K562 (cell line): ENCODE measurements around the gene SEZ6L. TPM values are rescaled to one million over a fixed set of nuclear protein-coding genes. Genes with fewer than 3 reads are reported as not detected.

Source experiments
- ATAC-seq: fragments of 200-7000 bp; cut with Tn5 transposase; 3 replicates; pipeline ENCODE4 v1.9.1; 2020; ENCODE audit warnings: moderate library complexity
- BruUV-seq: library from RNA; stranded (reverse); fragments of 400-500 nt; replicated peaks from 2 replicates; lab custom pipeline; 2021; lab: Mats Ljungman, UMichigan
- CTCF ChIA-PET: fragments of 300-600 bp; formaldehyde crosslinking; extraction: SDS; loops from one replicate; lab custom pipeline; 2021; ENCODE audit warnings: low intra/inter-chr PET ratio; lab: Yijun Ruan, JAX
- POLR2A ChIA-PET: fragments of 300-600, 350-650 bp; sonication (Branson Sonifier 250); formaldehyde crosslinking; extraction: SDS; loops from one replicate; lab custom pipeline; 2021; ENCODE audit warnings: antibody characterized with exemption, inconsistent platforms; lab: Yijun Ruan, JAX
- DNase-seq, 4 experiments: peaks; one replicate each; pipeline versions ENCODE4 v3.0.0 to v3.0.0-alpha.2; 2011 to 2018; ENCODE audit warnings: low spot score in 3 of 4, mixed read lengths in 3 of 4; ENCODE audit errors: extremely low read depth in 1 of 4
- FAIRE-seq: peaks from 2 replicates; lab custom pipeline; 2011; peaks lifted over from hg19 to GRCh38; lab: Jason Lieb, UNC
- H2AFZ ChIP-seq: 2 replicates; pipeline ENCODE4 v1.6.0; 2011; ENCODE audit warnings: low read depth, low read length, control low read depth, inconsistent platforms
- H3K27ac ChIP-seq: fragments of 200-600 bp; 3 replicates; pipeline ENCODE4 v1.8.0; 2011; ENCODE audit warnings: low read depth, mild to moderate bottlenecking, control low read depth, inconsistent platforms, low read length, moderate library complexity, mixed read lengths; ENCODE audit errors: extremely low read depth
- H3K27me3 ChIP-seq, 2 experiments: fragments of 300-600 bp in 1 of 2; 2 replicates in 1 of 2; 3 replicates in 1 of 2; pipeline versions ENCODE4 v1.6.0 to v1.8.0; 2011; ENCODE audit warnings: inconsistent platforms in 2 of 2, low read length in 2 of 2, mild to moderate bottlenecking in 1 of 2, mixed read lengths in 1 of 2, moderate library complexity in 1 of 2; ENCODE audit not compliant: control insufficient read depth in 2 of 2, insufficient read depth in 2 of 2
- H3K36me3 ChIP-seq: fragments of 300-600 bp; 3 replicates; pipeline ENCODE4 v1.8.0; 2011; ENCODE audit warnings: mild to moderate bottlenecking, low read length, inconsistent platforms; ENCODE audit not compliant: control insufficient read depth, insufficient read depth
- H3K4me1 ChIP-seq, 2 experiments: fragments of 200-600 bp in 1 of 2; replicated peaks in 1 of 2; 2 replicates in 1 of 2; 3 replicates in 1 of 2; pipeline versions ENCODE4 v1.5.1 to v1.8.0; 2011; ENCODE audit warnings: inconsistent platforms in 2 of 2, low read length in 2 of 2, mild to moderate bottlenecking in 1 of 2, mixed read lengths in 1 of 2, moderate library complexity in 1 of 2; ENCODE audit not compliant: control insufficient read depth in 2 of 2, insufficient read depth in 2 of 2
- H3K4me2 ChIP-seq: 2 replicates; pipeline ENCODE4 v1.6.1; 2011; ENCODE audit warnings: low read length, control low read depth, inconsistent platforms, mixed read lengths; ENCODE audit not compliant: insufficient read depth
- H3K4me3 ChIP-seq: fragments of 200-600 bp; sonication (generic), shearing (Covaris generic); 2 replicates; pipeline ENCODE4 v1.5.1; 2016; ENCODE audit warnings: control low read depth, inconsistent platforms
- H3K79me2 ChIP-seq: fragments of 200-600 bp; 3 replicates; pipeline ENCODE4 v1.8.0; 2011; ENCODE audit warnings: low read length, inconsistent platforms; ENCODE audit not compliant: control insufficient read depth, insufficient read depth
- H3K9ac ChIP-seq, 2 experiments: 2 replicates each; pipeline versions ENCODE4 v1.6.0 to v1.6.1; 2011; ENCODE audit warnings: low read depth in 2 of 2, low read length in 2 of 2, control low read depth in 1 of 2, inconsistent platforms in 1 of 2, mild to moderate bottlenecking in 1 of 2, mixed read lengths in 1 of 2; ENCODE audit not compliant: insufficient read depth in 1 of 2
- H3K9me1 ChIP-seq: one replicate; pipeline ENCODE4 v1.6.0; 2011; ENCODE audit warnings: inconsistent platforms, mild to moderate bottlenecking, low read length, moderate library complexity; ENCODE audit not compliant: control insufficient read depth, insufficient read depth
- H3K9me3 ChIP-seq: replicated peaks from 2 replicates; pipeline ENCODE4 v1.5.1; 2011; ENCODE audit warnings: low read depth, low read length, inconsistent platforms; ENCODE audit not compliant: control insufficient read depth, insufficient read depth
- H4K20me1 ChIP-seq: replicated peaks from 2 replicates; pipeline ENCODE4 v1.6.1; 2011; ENCODE audit warnings: low read length, inconsistent platforms, mixed read lengths; ENCODE audit not compliant: control insufficient read depth, insufficient read depth
- DEAF1 ChIP-seq: fragments of 450-650 bp; formaldehyde crosslinking; IDR thresholded peaks from 2 replicates; pipeline ENCODE4 v1.4.0; 2020; ENCODE audit warnings: mild to moderate bottlenecking, moderate library complexity
- FIP1L1 ChIP-seq: fragments of 200-400 bp; formaldehyde crosslinking; IDR thresholded peaks from 2 replicates; pipeline ENCODE4 v1.6.1; 2018; ENCODE audit warnings: mild to moderate bottlenecking, low read depth, low read length; ENCODE audit not compliant: poor library complexity, severe bottlenecking
- FOXK1 ChIP-seq: sonication (generic); formaldehyde crosslinking; IDR thresholded peaks from 2 replicates; pipeline ENCODE4 v1.8.0; 2022; ENCODE audit warnings: missing genetic modification reagents, mild to moderate bottlenecking, borderline replicate concordance
- HMG20B ChIP-seq: fragments of 250-450 bp; sonication (Bioruptor Pico); IDR thresholded peaks from 2 replicates; pipeline ENCODE4 v1.5.0; 2021; ENCODE audit warnings: mild to moderate bottlenecking
- JUND ChIP-seq, 2 experiments: IDR thresholded peaks; 2 replicates in 1 of 2; 3 replicates in 1 of 2; pipeline ENCODE4 v1.6.1; 2011; ENCODE audit warnings: borderline replicate concordance in 2 of 2, low read depth in 2 of 2, low read length in 2 of 2, improper control_type of control experiment in 1 of 2, missing biosample characterization in 1 of 2, missing genetic modification characterization in 1 of 2, missing genetic modification reagents in 1 of 2
- MBD2 ChIP-seq: sonication (generic); IDR thresholded peaks from 2 replicates; pipeline ENCODE4 v1.6.1; 2016; ENCODE audit warnings: low read depth, borderline replicate concordance
- NFE2 ChIP-seq: IDR thresholded peaks from 2 replicates; pipeline ENCODE4 v1.6.1; 2014; ENCODE audit warnings: antibody characterized with exemption, low read depth
- RAD51 ChIP-seq: fragments of 450-650 bp; IDR thresholded peaks from 2 replicates; pipeline ENCODE4 v1.7.1; 2016; ENCODE audit warnings: low read depth, mild to moderate bottlenecking, borderline replicate concordance
- RBM25 ChIP-seq: fragments of 200-400 bp; formaldehyde crosslinking; IDR thresholded peaks from 2 replicates; pipeline ENCODE4 v1.6.1; 2018; ENCODE audit warnings: low read length, low read depth, moderate library complexity; ENCODE audit not compliant: severe bottlenecking
- UBTF ChIP-seq, 2 experiments: IDR thresholded peaks; 2 replicates each; pipeline ENCODE4 v1.6.1; 2012; ENCODE audit warnings: improper control_type of control experiment in 2 of 2, low read depth in 2 of 2, low read length in 2 of 2, borderline replicate concordance in 1 of 2
- WGBS: fragments of 100-300 bp; shearing (Covaris generic); methylation state at CpG from one replicate; pipeline ENCODE4 v1.1.6; 2016; ENCODE audit warnings: low coverage, mixed read lengths; ENCODE audit not compliant: insufficient coverage; ENCODE audit errors: missing lambda C conversion rate; 5-methylcytosine and 5-hydroxymethylcytosine counted together
- in situ Hi-C: fragments of 300-500 bp; cut with MboI; formaldehyde crosslinking; loops from 4 replicates; pipeline ENCODE4 v1.15.0; 2018; ENCODE audit warnings: inconsistent platforms, mixed read lengths
- intact Hi-C: fragments of 100-400 bp; cut with micrococcal nuclease; formaldehyde crosslinking; loops from 2 replicates; pipeline ENCODE4 v1.14.2; 2022
- polyA plus RNA-seq, 8 experiments: library from polyadenylated mRNA; depleted of rRNA in 4 of 8; stranded (reverse) in 5 of 8; unstranded in 3 of 8; fragments of >200 nt; fragmentation: Nextera tagmentation in 2 of 8; fragmentation: Illumina TruSeq in 1 of 8; extraction: Ambion mirVana in 2 of 8; extraction: Trizol in 1 of 8; gene quantifications; 2 replicates each; pipeline versions ENCODE4 v1.2.1 to v1.2.3, GENCODE V29; 2011 to 2014; ENCODE audit warnings: inconsistent platforms in 1 of 8, missing spikeins in 1 of 8
- total RNA-seq, 7 experiments: library from RNA; depleted of rRNA in 6 of 7; stranded (reverse); fragments of >200 nt in 6 of 7; fragmentation: Illumina TruSeq in 2 of 7; extraction: Trizol in 2 of 7; gene quantifications; 2 replicates each; pipeline versions ENCODE4 v1.2.1 to v1.2.3, GENCODE V29; 2011 to 2021; ENCODE audit warnings: low replicate concordance in 1 of 7

Gene SEZ6L
- total and polyA plus RNA-seq, 9 of the 15 experiments (the other 6 are each of a cell fraction or from before 2014, with no cell fraction given), result not detected

GRCh38 chr22:26127556-26127955, 41.7 kb upstream of the SEZ6L start:
- no peaks in the 10 kb centered on the region for H3K36me3 ChIP-seq
- H3K9me3 ChIP-seq, result no peaks in the 10 kb centered on the region
- ATAC-seq, result no peak
- no peak overlapping the region for H2AFZ ChIP-seq
- no peak overlapping the region for H3K4me2 ChIP-seq
- intact Hi-C loops, result no loop called here
- H3K9me1 ChIP-seq, result no peaks in the 10 kb centered on the region
- H3K4me3 ChIP-seq, result no peak overlapping the region
- H3K79me2 ChIP-seq, result no peaks in the 10 kb centered on the region
- TF ChIP-seq FOXK1 (CRISPR knock-in tag), result no peak
- TF ChIP-seq DEAF1 (CRISPR knock-in tag), result no peak
- no peak for TF ChIP-seq RBM25
- 0% methylated on average over 4 of the region's 4 CpGs for WGBS
- ChIA-PET CTCF (no interaction called here), POLR2A (no interaction called here)
- H3K27me3 ChIP-seq, result no peaks in the 10 kb centered on the region
- no peak overlapping the region for H3K9ac ChIP-seq
- in situ Hi-C loops, result no loop called here
- FAIRE-seq, result no peak
- no TSS peak for BruUV-seq
- no peak for DNase-seq
- no peaks in the 10 kb centered on the region for H4K20me1 ChIP-seq
- H3K27ac ChIP-seq, result no peak overlapping the region
- no peaks in the 10 kb centered on the region for H3K4me1 ChIP-seq

- FAIRE-seq, result no peak
- CTCF ChIA-PET, result no interaction called here
- TF ChIP-seq FIP1L1 (no peak), UBTF (IDR thresholded peaks at IDR 0.05; ENCODE audit: borderline replicate concordance in 1 of 2, low read depth in 2 of 2, low read length in 2 of 2) (no peak), NFE2 (no peak), JUND (IDR thresholded peaks at IDR 0.05; ENCODE audit: borderline replicate concordance, low read depth, low read length) (no peak), JUND (tag; IDR thresholded peaks at IDR 0.05; ENCODE audit: borderline replicate concordance, low read depth, low read length) (no peak), HMG20B (no peak), MBD2 (no peak), RAD51 (no peak)
Observed at GRCh38 chr22:26131589-26132154, 37.6 kb upstream of the SEZ6L start.

More at GRCh38 chr22:26131589-26132154, 37.6 kb upstream of the SEZ6L start:
- intact Hi-C loops (no loop called here), in situ Hi-C loops (no loop called here)
- whole genome bisulfite sequencing, result under 1% methylated on average over 8 of the region's 10 CpGs
- H3K36me3 ChIP-seq, result no peaks in the 10 kb centered on the region
- no TSS peak for BruUV-seq
- ATAC-seq (no peak), DNase-seq (no peak)
- no peaks in the 10 kb centered on the region for H3K9me3 ChIP-seq
- no peak overlapping the region for H3K4me3 ChIP-seq
- H3K9ac ChIP-seq, result no peak overlapping the region
- no peaks in the 10 kb centered on the region for H3K27me3 ChIP-seq
- H3K4me2 ChIP-seq, result no peak overlapping the region
- H3K27ac ChIP-seq, result no peak overlapping the region
- H3K9me1 ChIP-seq, result no peaks in the 10 kb centered on the region
- POLR2A ChIA-PET, result no interaction called here
- H3K79me2 ChIP-seq, result no peaks in the 10 kb centered on the region
- H3K4me1 ChIP-seq, result no peaks in the 10 kb centered on the region
- no peaks in the 10 kb centered on the region for H4K20me1 ChIP-seq
- no peak overlapping the region for H2AFZ ChIP-seq
